GM13976 (cell line): ENCODE measurements around the gene RBM23.
"Not testable (repeated sequence)": the region's sequence is repeated elsewhere in the genome, so short reads cannot be mapped to it uniquely, and the experiment has no call there.

ENCODE experiments used
- DNase-seq: peaks from one replicate; pipeline ENCODE4 v3.0.0; 2012; ENCODE audit warnings: low spot score
- CTCF ChIP-seq: IDR thresholded peaks from 2 replicates; pipeline ENCODE4 v1.5.1; 2012; ENCODE audit warnings: borderline replicate concordance, mild to moderate bottlenecking; ENCODE audit not compliant: insufficient read depth; ENCODE audit errors: extremely low read depth, missing control alignments, control extremely low read depth
- in situ Hi-C: fragments of 300-500 bp; cut with MboI; formaldehyde crosslinking; loops from one replicate; pipeline ENCODE4 v1.12.0; 2022; ENCODE audit warnings: low sequenced_read_pairs, mixed read lengths, inconsistent platforms; ENCODE audit not compliant: unreplicated experiment

The RBM23 gene

GRCh38 chr14:22919601-22919921 is 612 bp upstream of the RBM23 start:
- DNase-seq, result no peak
- in situ Hi-C loops, result no loop called here
- no peak for TF ChIP-seq CTCF

GRCh38 chr14:22915886-22916521 is 2.9 kb downstream of the RBM23 start:
- in situ Hi-C loops, result no loop called here
- DNase-seq, result no peak
- TF ChIP-seq CTCF, result no peak

GRCh38 chr14:22914836-22915235 is 4.1 kb downstream of the RBM23 start:
- DNase-seq, in situ Hi-C loops: not testable (repeated sequence)

GRCh38 chr14:22910916-22911315 is 8.0 kb downstream of the RBM23 start:
- no peak for DNase-seq
- no peak for TF ChIP-seq CTCF
- in situ Hi-C loops, result no loop called here

GRCh38 chr14:22908601-22909000 is 10.3 kb downstream of the RBM23 start:
- no peak for DNase-seq
- in situ Hi-C loops, result no loop called here
- no peak for TF ChIP-seq CTCF

GRCh38 chr14:22907429-22907828 is 11.5 kb downstream of the RBM23 start:
- TF ChIP-seq CTCF, result no peak
- in situ Hi-C loops, result no loop called here
- no peak for DNase-seq

- in situ Hi-C loops, result no loop called here
- no peak for DNase-seq
- TF ChIP-seq CTCF, result no peak
Observed at GRCh38 chr14:22906073-22906472, 12.9 kb downstream of the RBM23 start.
